Measurements from ENCODE around the gene SLC8A1.
A peak's percentile ranks its signal among the peaks of the same experiment; 100 is the strongest.

The SLC8A1 gene

DNA sequence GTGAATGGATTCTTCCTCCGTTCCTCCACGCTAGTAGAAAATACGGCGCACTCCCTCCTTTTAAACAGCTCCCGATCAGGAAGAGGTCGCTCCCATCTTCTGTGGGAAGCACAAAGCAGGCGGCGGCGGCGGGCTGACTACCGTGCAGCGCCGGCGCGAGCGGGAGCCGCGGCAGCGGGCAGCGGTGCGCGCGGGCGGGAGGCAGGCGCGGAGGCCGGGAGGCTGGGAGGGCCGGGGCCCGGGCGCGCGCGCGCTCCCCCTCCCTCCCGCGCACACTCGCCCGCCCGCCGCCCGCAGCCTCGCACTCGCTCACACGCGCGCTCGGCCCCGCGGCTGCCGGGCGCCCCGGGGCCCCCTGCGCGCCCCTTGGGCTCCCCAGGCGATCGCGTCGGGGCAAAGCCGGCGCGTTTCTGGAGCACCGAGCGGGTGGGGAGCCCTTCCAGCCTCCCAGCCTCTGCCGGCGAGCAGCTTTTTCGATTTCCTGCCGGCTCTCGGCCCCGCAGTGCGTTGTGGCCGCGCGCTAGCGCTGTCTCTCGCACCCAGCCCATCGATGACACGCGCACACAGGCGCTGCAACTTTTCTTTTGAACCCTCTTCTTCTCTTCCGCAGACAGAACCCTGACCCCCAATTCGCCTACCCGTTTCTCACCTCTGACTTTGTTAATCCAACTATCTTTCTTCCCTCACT is at the start of gene SLC8A1:
Gene SLC8A1 (minus strand): TSS at position 173 of the 688 bp plus-strand sequence.
- no peak for DNase-seq

- no peak for DNase-seq
Measured at GRCh38 chr2:40499437-40499836, 47.5 kb upstream of the SLC8A1 start.

GRCh38 chr2:40497251-40497859 is 45.5 kb upstream of the SLC8A1 start:
- no peak for DNase-seq

GRCh38 chr2:40489678-40489960 is 37.7 kb upstream of the SLC8A1 start:
- DNase-seq: no peak

DNA sequence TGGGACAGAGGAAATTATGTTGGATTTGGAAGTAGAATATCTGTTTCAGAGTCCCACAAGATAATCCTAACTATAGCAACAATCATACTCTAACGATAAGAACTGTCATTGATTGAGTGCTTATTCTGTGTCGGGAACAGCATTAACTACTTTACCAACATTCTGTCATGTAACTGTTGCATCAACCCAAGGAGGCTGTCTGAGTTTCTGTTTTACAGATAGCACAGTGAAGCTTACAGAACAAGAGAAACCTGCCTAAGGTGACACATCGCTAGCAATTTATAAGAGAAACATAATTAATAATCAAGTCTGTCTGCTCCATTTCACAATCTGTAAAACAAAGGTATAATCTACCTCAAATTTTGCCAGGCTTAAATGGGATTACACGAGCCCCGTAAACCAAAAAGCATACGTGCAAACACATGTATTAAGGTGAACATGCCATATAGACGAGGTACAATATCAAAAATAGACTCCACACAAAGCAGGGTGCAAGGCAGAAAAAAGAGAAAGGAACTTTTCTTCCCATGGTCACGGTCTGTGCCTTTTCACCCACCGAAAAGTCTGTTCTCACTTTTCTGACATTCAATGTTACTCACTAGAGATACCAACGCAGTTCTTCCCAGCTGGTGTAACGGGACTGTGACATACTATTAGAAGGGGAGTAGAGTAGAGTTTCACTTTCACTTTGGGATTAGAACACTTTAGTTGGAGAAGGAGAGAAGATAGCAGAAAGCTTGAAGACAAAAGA is 37.2 kb upstream of the SLC8A1 start:
- peak; percentile 14 for DNase-seq

DNA sequence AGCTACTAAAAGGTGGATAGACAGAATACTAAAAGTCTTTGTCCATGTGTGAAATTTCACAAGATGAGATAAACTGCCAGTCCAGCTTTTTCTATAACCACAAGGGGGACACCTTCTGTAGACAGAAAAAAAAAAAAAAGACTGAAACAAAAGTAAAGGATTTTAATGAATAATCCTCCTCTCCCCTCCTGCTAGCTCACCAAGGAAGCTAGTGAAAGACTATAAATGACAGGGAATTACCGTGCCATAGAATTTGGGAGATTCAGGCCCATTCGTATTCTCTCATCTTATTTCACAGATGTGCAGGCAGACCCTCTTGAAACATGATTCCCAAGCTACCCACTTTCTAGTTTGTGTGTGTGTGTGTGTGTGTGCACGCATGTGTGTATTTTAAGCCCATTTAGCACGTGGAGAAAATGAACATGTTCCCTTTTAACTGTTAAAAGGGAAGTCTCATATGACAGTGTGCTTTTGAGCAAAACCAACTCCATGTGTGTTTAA is 36.3 kb upstream of the SLC8A1 start:
- DNase-seq: no peak

DNA sequence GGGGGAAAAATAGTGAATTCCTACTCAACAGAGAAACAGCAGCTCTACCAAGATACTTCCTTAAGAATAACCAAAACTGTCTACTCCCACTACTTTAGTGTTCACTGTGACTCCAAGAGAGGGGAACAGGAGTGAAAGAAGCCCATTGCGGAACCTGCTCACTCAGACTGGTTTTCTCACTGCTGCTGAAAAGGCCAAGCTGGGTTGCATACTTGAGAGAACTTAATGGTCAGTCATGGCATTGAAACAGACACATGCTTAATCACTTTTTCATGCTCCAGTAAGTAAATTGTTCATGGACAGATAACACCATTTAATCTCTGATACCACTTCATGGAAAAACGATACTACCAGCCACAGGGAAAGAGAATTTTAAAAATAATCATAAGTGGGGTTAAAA is 35.7 kb upstream of the SLC8A1 start:
- DNase-seq: no peak

DNA sequence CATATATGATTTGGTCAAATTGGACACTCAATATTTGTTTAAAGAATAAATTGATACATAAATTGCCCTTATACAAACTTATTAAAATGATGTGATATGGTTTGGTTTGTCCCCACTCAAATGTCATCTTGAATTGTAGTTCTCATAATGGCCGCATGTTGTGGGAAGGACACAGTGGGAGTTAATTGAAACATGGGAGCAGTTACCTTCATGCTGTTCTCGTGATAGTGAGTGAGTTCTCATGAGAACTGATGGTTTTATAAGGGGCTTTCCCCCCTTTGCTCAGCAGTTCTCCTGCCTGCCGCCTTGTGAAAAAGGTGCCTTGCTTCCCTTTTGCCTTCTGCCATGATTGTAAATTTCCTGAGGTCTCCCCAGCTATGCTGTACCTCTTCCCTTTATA is 34.0 kb upstream of the SLC8A1 start:
- no peak for DNase-seq

- no peak for DNase-seq
Measured at GRCh38 chr2:40485318-40485717, 33.4 kb upstream of the SLC8A1 start.

- no peak for DNase-seq
Measured at GRCh38 chr2:40483549-40484243, 31.8 kb upstream of the SLC8A1 start.

DNA sequence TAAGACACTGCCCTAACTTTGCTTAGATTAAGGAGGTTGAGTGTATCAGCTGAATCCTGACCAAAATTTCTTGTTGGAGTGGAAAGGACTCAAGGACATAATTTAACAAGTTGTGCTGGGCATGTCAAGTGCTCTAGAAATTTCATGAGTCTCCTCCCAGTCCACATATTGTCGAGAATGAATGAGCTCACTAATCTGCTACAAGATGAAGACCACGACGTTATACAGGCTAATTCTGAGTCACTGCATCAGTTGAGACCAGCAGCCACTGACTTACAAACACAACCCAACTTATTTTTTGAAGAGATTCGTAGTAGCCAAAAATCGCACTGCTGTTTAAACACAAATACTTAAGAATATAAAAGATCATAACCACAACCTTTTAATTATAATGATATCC is 28.7 kb upstream of the SLC8A1 start:
- DNase-seq: no peak

DNA sequence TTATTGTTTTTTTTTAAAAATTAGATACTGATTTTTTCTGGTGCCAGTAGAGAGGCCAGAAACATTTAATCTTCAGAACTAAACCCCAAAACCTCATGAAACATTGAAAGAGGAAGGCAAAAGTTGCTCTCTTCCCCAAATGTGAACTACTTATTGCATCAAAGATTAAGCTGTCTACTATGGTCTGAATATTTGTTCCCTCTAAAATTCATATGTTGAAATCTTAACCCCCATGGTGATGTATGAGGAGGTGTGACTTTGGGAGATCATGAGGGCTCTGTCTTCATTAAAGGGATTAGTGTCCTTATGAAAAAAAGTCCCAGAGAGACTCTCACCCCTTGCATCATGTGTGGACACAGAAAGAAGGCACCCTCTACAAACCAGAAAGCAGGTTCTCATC is 28.2 kb upstream of the SLC8A1 start:
- DNase-seq: peak; percentile 5

DNA sequence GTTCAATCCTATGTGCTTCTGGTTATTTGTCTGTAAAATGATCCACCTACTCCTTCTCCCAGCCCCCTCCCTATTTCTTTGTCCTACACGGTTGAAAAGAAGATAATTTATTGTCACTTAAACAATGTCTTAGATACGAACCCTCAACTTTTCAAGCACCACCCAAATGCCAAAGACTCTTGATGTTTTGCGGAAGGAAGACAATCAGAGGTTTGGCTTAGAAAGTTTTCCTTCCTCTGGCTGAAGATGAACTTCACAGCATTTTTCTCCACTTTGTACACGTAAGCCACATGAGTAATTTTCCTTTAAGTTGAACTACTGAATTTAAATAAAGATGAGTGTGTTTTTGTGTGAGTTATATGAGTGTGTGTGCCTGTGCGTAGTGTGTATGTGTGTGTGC is 25.5 kb upstream of the SLC8A1 start:
- DNase-seq: no peak

DNA sequence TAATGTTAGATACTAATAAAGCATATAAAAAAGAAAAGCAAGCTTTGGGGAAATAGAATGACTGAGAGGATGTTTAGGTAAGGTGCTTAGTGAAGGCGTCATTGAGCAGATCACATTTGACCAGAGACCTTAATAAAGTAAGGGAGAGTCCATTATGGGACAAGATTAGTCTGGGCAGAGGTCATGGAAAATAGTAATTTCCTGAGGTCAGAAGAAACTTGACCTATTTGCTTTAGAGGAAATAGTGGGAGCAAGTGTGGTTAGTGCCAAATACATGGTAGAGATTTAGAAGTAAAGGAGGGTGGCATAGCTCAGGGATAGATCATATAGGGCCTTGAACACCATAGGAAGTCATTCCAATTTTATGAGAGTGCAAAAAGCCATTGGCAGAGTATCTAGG is 24.5 kb upstream of the SLC8A1 start:
- no peak for DNase-seq

GRCh38 chr2:40474306-40474705 is 22.4 kb upstream of the SLC8A1 start:
- DNase-seq: no peak

- DNase-seq: no peak
Measured at GRCh38 chr2:40471866-40472265, 20.0 kb upstream of the SLC8A1 start.

DNA sequence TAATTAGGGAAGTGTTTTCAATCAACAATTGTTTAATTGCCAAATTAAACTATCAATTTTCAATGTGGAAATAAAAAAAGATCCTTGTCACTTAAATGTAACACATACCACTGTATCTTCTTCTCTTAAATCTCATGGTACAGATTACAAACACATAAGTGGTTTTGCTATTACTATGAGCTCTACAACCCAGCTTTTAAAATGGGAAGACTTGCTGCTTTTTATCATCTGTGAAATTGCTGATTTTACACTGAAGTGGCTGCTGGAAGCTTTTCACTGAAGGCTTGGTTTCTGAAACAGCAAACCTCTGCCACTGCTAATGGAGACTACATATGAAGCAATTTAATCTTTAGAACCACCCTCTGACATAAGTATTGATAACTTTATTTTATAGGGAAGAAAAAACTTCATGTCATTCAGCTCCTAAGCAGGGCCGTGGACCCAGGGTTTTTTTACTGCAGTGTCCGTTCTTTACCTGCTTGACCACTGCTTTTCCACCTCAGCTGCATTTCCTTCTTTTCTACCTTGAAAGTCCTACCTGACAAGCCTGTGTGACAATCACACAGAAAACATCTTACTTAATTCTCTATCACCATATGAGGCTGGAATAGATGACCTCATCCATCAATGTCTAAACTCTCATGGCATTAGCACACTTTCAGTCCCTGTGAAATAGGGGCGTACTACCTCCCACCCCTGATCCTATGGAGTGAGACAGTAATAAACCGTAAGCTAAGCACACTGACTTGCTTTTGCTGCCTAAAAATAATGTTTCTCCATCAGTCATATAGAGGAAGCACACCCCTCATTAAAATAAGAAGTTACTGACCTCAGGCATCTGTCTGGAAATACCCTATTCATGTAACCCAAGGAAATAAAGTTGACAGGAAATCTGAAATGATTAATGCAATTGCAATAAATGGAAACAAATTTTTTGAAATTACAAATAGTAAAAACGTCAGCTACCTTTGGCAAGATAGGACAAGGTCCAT is 19.2 kb upstream of the SLC8A1 start:
- no peak for DNase-seq

- no peak for DNase-seq
Measured at GRCh38 chr2:40466935-40467572, 15.2 kb upstream of the SLC8A1 start.

GRCh38 chr2:40466332-40466906 is 14.5 kb upstream of the SLC8A1 start:
- no peak for DNase-seq

GRCh38 chr2:40463112-40463511 is 11.2 kb upstream of the SLC8A1 start:
- DNase-seq: no peak

GRCh38 chr2:40458271-40458794 is 6.4 kb upstream of the SLC8A1 start:
- no peak for DNase-seq

All from CD4-positive, alpha-beta T cell treated with Interleukin-21 for 1 hour (primary cell).